WTC11 (cell line): Measurements from ENCODE around the gene MAN2B1. TPM values are rescaled to one million over a fixed set of nuclear protein-coding genes. Genes with fewer than 3 reads are reported as not detected.
A peak's percentile ranks its signal among the peaks of the same experiment; 100 is the strongest.
"Not testable (repeated sequence)": the region's sequence is repeated elsewhere in the genome, so short reads cannot be mapped to it uniquely, and the experiment has no call there.

Experiments
- ATAC-seq: fragments of 200-7000 bp; cut with Tn5 transposase; 2 replicates; pipeline ENCODE4 v1.10.0; 2021; ENCODE audit warnings: mild to moderate bottlenecking, moderate library complexity
- CTCF ChIA-PET: fragments of 300-600 bp; sonication (Branson Sonifier 250); formaldehyde crosslinking; loops from one replicate; lab custom pipeline; 2021; ENCODE audit warnings: antibody characterized with exemption; lab: Charles Lee
- POLR2A ChIA-PET: fragments of 350-600 bp; sonication (Branson Sonifier 250); formaldehyde crosslinking; loops from one replicate; lab custom pipeline; 2021; ENCODE audit warnings: antibody characterized with exemption; lab: Charles Lee
- DNase-seq: peaks from one replicate; pipeline ENCODE4 v3.0.0; 2021; ENCODE audit warnings: low spot score
- H3K27ac Mint-ChIP-seq: 2 replicates; pipeline ENCODE4 v1.8.0; 2021; ENCODE audit warnings: mixed read lengths
- H3K27me3 Mint-ChIP-seq: 2 replicates; pipeline ENCODE4 v1.8.0; 2021; ENCODE audit warnings: low read depth, mild to moderate bottlenecking, moderate library complexity, mixed read lengths
- H3K36me3 Mint-ChIP-seq: 2 replicates; pipeline ENCODE4 v1.8.0; 2021; ENCODE audit warnings: mixed read lengths
- H3K4me1 Mint-ChIP-seq: 2 replicates; pipeline ENCODE4 v1.8.0; 2022; ENCODE audit warnings: mixed read lengths
- H3K4me3 Mint-ChIP-seq: 2 replicates; pipeline ENCODE4 v1.8.0; 2021; ENCODE audit warnings: mild to moderate bottlenecking, moderate library complexity, mixed read lengths
- H3K9me3 Mint-ChIP-seq: 2 replicates; pipeline ENCODE4 v1.8.0; 2021; ENCODE audit warnings: mixed read lengths
- ATF1 ChIP-seq: sonication (generic); formaldehyde crosslinking; IDR thresholded peaks from 2 replicates; pipeline ENCODE4 v1.8.1; 2023; ENCODE audit warnings: mild to moderate bottlenecking, moderate library complexity, missing genetic modification reagents
- ATF3 ChIP-seq: sonication (generic); formaldehyde crosslinking; conservative IDR thresholded peaks from 2 replicates; pipeline ENCODE4 v1.8.1; 2022; ENCODE audit warnings: mild to moderate bottlenecking, missing genetic modification reagents
- ATF6 ChIP-seq: sonication (generic); formaldehyde crosslinking; IDR thresholded peaks from 2 replicates; pipeline ENCODE4 v1.8.1; 2023; ENCODE audit warnings: mild to moderate bottlenecking, missing genetic modification reagents
- CREB1 ChIP-seq: sonication (generic); formaldehyde crosslinking; IDR thresholded peaks from 2 replicates; pipeline ENCODE4 v1.8.0; 2023; ENCODE audit warnings: mild to moderate bottlenecking, missing genetic modification reagents
- CTCF ChIP-seq: fragments of 200-600 bp; IDR thresholded peaks from 2 replicates; pipeline ENCODE4 v1.8.0; 2022; ENCODE audit warnings: antibody characterized with exemption
- E2F5 ChIP-seq: sonication (generic); formaldehyde crosslinking; IDR thresholded peaks from 2 replicates; pipeline ENCODE4 v1.8.1; 2022; ENCODE audit warnings: mild to moderate bottlenecking, moderate library complexity, missing genetic modification reagents
- ESRRA ChIP-seq: sonication (generic); formaldehyde crosslinking; IDR thresholded peaks from 2 replicates; pipeline ENCODE4 v1.8.1; 2022; ENCODE audit warnings: mild to moderate bottlenecking, missing genetic modification reagents, borderline replicate concordance
- ETV6 ChIP-seq: sonication (generic); formaldehyde crosslinking; IDR thresholded peaks from 2 replicates; pipeline ENCODE4 v1.8.1; 2022; ENCODE audit warnings: mild to moderate bottlenecking, missing genetic modification reagents
- FOXK1 ChIP-seq: sonication (generic); formaldehyde crosslinking; IDR thresholded peaks from 2 replicates; pipeline ENCODE4 v1.8.0; 2022; ENCODE audit warnings: mild to moderate bottlenecking, moderate library complexity, missing genetic modification reagents
- FOXP1 ChIP-seq: sonication (generic); formaldehyde crosslinking; IDR thresholded peaks from 2 replicates; pipeline ENCODE4 v1.8.0; 2022; ENCODE audit warnings: missing genetic modification reagents, mild to moderate bottlenecking, moderate library complexity, borderline replicate concordance
- GRHL2 ChIP-seq: fragments of 250-450 bp; sonication (Bioruptor Pico); IDR thresholded peaks from 2 replicates; pipeline ENCODE4 v1.8.0; 2022; ENCODE audit warnings: mild to moderate bottlenecking, moderate library complexity; ENCODE audit not compliant: insufficient replicate concordance, severe bottlenecking
- HMGA2 ChIP-seq: fragments of 250-450 bp; sonication (Bioruptor Pico); IDR thresholded peaks from 2 replicates; pipeline ENCODE4 v1.4.0; 2021; ENCODE audit warnings: mild to moderate bottlenecking, moderate library complexity
- IRF1 ChIP-seq: sonication (generic); formaldehyde crosslinking; IDR thresholded peaks from 2 replicates; pipeline ENCODE4 v1.8.0; 2023; ENCODE audit warnings: missing genetic modification reagents
- PREB ChIP-seq: sonication (generic); formaldehyde crosslinking; IDR thresholded peaks from 2 replicates; pipeline ENCODE4 v1.8.1; 2022; ENCODE audit warnings: mild to moderate bottlenecking, missing genetic modification reagents, moderate library complexity, borderline replicate concordance
- TCF7 ChIP-seq: sonication (generic); formaldehyde crosslinking; IDR thresholded peaks from 2 replicates; pipeline ENCODE4 v1.8.0; 2022; ENCODE audit warnings: mild to moderate bottlenecking, low read depth, missing genetic modification reagents, moderate library complexity
- ZMAT4 ChIP-seq: fragments of 250-450 bp; sonication (Bioruptor Pico); IDR thresholded peaks from 2 replicates; pipeline ENCODE4 v1.9.0; 2021; ENCODE audit warnings: mild to moderate bottlenecking
- ZNF232 ChIP-seq: sonication (generic); formaldehyde crosslinking; IDR thresholded peaks from 2 replicates; pipeline ENCODE4 v1.8.0; 2022; ENCODE audit warnings: mild to moderate bottlenecking, missing genetic modification reagents
- ZNF281 ChIP-seq: sonication (generic); formaldehyde crosslinking; IDR thresholded peaks from 2 replicates; pipeline ENCODE4 v1.8.0; 2023; ENCODE audit warnings: mild to moderate bottlenecking, missing genetic modification reagents
- ZNF512 ChIP-seq: sonication (generic); formaldehyde crosslinking; IDR thresholded peaks from 2 replicates; pipeline ENCODE4 v1.8.1; 2022; ENCODE audit warnings: missing genetic modification reagents, borderline replicate concordance
- total RNA-seq: library from RNA; stranded (reverse); gene quantifications from 3 replicates; pipeline ENCODE4 v1.2.3, GENCODE V29; 2021

Gene MAN2B1
- total RNA-seq, 1 experiment from 2014 or later, result 73.4 TPM

- H3K27ac Mint-ChIP-seq, H3K4me1 Mint-ChIP-seq, ATAC-seq, H3K4me3 Mint-ChIP-seq, CTCF ChIA-PET, H3K27me3 Mint-ChIP-seq, H3K9me3 Mint-ChIP-seq: not testable (repeated sequence)
- POLR2A ChIA-PET, result interaction anchor here (0.7 kb wide), 1 partner anchor 25 kb away, joined by 4 read pairs; the partner anchor contains the start of gene GET3
- peak; percentile 62 for DNase-seq
- peaks cover 59% of the 10 kb centered on the region for H3K36me3 Mint-ChIP-seq
- TF ChIP-seq CTCF, result 0 out of 2 replicates have a peak, but pooled peaks have one; percentile 36
Observed at GRCh38 chr19:12712077-12712476, 45.5 kb upstream of the MAN2B1 start.

- TF ChIP-seq FOXK1 (CRISPR knock-in tag) (no peak), HMGA2 (CRISPR knock-in tag) (no peak), FOXP1 (CRISPR knock-in tag) (0 out of 2 replicates have a peak, but pooled peaks have one; percentile 8)
- ATAC-seq (no peak), DNase-seq (no peak)
- Mint-ChIP-seq H3K4me1 (no peaks in the 10 kb centered on the region), H3K36me3 (peaks cover 63% of the 10 kb centered on the region), H3K27me3 (no peaks in the 10 kb centered on the region), H3K27ac (no peak overlapping the region), H3K4me3 (no peak overlapping the region), H3K9me3 (no peaks in the 10 kb centered on the region)
- POLR2A ChIA-PET, result no interaction called here
- CTCF ChIA-PET, result interaction anchor here (1.1 kb wide), 1 partner anchor 49 kb away, joined by 3 read pairs; no protein-coding TSS in a partner anchor
Observed at GRCh38 chr19:12711187-12711586, 44.6 kb upstream of the MAN2B1 start.

GRCh38 chr19:12708641-12709040, 42.1 kb upstream of the MAN2B1 start:
- H3K4me1 Mint-ChIP-seq, result no peaks in the 10 kb centered on the region
- H3K36me3 Mint-ChIP-seq, result peaks cover 68% of the 10 kb centered on the region
- H3K4me3 Mint-ChIP-seq, result no peak overlapping the region
- H3K27me3 Mint-ChIP-seq, result no peaks in the 10 kb centered on the region
- DNase-seq (no peak), ATAC-seq (no peak)
- no peaks in the 10 kb centered on the region for H3K9me3 Mint-ChIP-seq
- ChIA-PET POLR2A (no interaction called here), CTCF (interaction anchor here (0.6 kb wide), 1 partner anchor 30 kb away, joined by 4 read pairs; no protein-coding TSS in a partner anchor)
- no peak overlapping the region for H3K27ac Mint-ChIP-seq
- TF ChIP-seq TCF7 (CRISPR knock-in tag) (no peak), PREB (no peak), FOXP1 (CRISPR knock-in tag) (no peak), ATF1 (CRISPR knock-in tag) (no peak), ZNF281 (CRISPR knock-in tag) (no peak), ATF3 (no peak), ZNF512 (CRISPR knock-in tag) (no peak), E2F5 (CRISPR knock-in tag) (no peak), ESRRA (CRISPR knock-in tag) (no peak), ATF6 (CRISPR knock-in tag) (no peak), GRHL2 (no peak), ETV6 (CRISPR knock-in tag) (no peak), CREB1 (CRISPR knock-in tag) (no peak), ZMAT4 (no peak), ZNF232 (no peak), FOXK1 (CRISPR knock-in tag) (no peak), IRF1 (CRISPR knock-in tag) (no peak)
